ENCODE data around the gene NARF. TPM values are rescaled to one million over a fixed set of nuclear protein-coding genes. Genes with fewer than 3 reads are reported as not detected.
"Not testable (repeated sequence)": the region's sequence is repeated elsewhere in the genome, so short reads cannot be mapped to it uniquely, and the experiment has no call there.

Gene NARF
- total RNA-seq, 1 donor from 2014 or later = 84.2 TPM

- TF ChIP-seq CTCF (conservative IDR thresholded peaks at IDR 0.05) = no peak
- H3K27me3 Mint-ChIP-seq (ENCODE audit: low read depth) = no peaks in the 10 kb centered on the region
Measured at GRCh38 chr17:82450357-82451106, 8.0 kb upstream of the NARF start, which contains the start of gene CYBC1. CYBC1 (minus strand) TSS chr17:82450752; CDS start chr17:82449254, 1,498 bp downstream.

GRCh38 chr17:82452162-82452561 lies 6.4 kb upstream of the NARF start:
- Mint-ChIP-seq H3K4me3 (peak overlapping the region; percentile 61), H3K36me3 (ENCODE audit: low read depth) (peaks cover 4% of the 10 kb centered on the region), H3K27ac (ENCODE audit: unreplicated experiment) (no peak overlapping the region), H3K9me3 (peaks cover 12% of the 10 kb centered on the region), H3K27me3 (ENCODE audit: low read depth) (no peaks in the 10 kb centered on the region), H3K4me1 (peaks cover 23% of the 10 kb centered on the region)
- DNase-seq (ENCODE audit: low read depth, low spot score) = no peak
- TF ChIP-seq CTCF (conservative IDR thresholded peaks at IDR 0.05) = no peak

More at GRCh38 chr17:82450357-82451106, 8.0 kb upstream of the NARF start, which contains the start of gene CYBC1:
- Mint-ChIP-seq H3K27ac (ENCODE audit: unreplicated experiment) (peak within 1 kb of the TSS; percentile 84), H3K36me3 (ENCODE audit: low read depth) (peaks cover 4% of the 10 kb centered on the region), H3K4me1 (peaks cover 20% of the 10 kb centered on the region), H3K9me3 (peaks cover 12% of the 10 kb centered on the region), H3K4me3 (peak within 1 kb of the TSS; percentile 90)
- peak; percentile 90 for DNase-seq (ENCODE audit: low read depth, low spot score)

- Mint-ChIP-seq H3K4me3 (peak overlapping the region; percentile 64), H3K9me3 (peaks cover 14% of the 10 kb centered on the region), H3K4me1 (peaks cover 28% of the 10 kb centered on the region)
- not testable (repeated sequence) for H3K27me3 Mint-ChIP-seq (ENCODE audit: low read depth); DNase-seq (ENCODE audit: low read depth, low spot score); H3K36me3 Mint-ChIP-seq (ENCODE audit: low read depth); H3K27ac Mint-ChIP-seq (ENCODE audit: unreplicated experiment)
Measured at GRCh38 chr17:82453151-82453550, 5.4 kb upstream of the NARF start.

GRCh38 chr17:82453706-82454105 lies 4.8 kb upstream of the NARF start:
- H3K4me3 Mint-ChIP-seq; H3K27ac Mint-ChIP-seq (ENCODE audit: unreplicated experiment); H3K27me3 Mint-ChIP-seq (ENCODE audit: low read depth); DNase-seq (ENCODE audit: low read depth, low spot score); H3K36me3 Mint-ChIP-seq (ENCODE audit: low read depth): not testable (repeated sequence)
- Mint-ChIP-seq H3K9me3 (peaks cover 14% of the 10 kb centered on the region), H3K4me1 (peaks cover 28% of the 10 kb centered on the region)

GRCh38 chr17:82457073-82457928 lies 1.2 kb upstream of the NARF start:
- H3K4me1 Mint-ChIP-seq = peaks cover 17% of the 10 kb centered on the region
- peak overlapping the region; percentile 86 for H3K4me3 Mint-ChIP-seq
- no peak for TF ChIP-seq CTCF (conservative IDR thresholded peaks at IDR 0.05)
- no peak for DNase-seq (ENCODE audit: low read depth, low spot score)
- H3K36me3 Mint-ChIP-seq (ENCODE audit: low read depth) = peaks cover 7% of the 10 kb centered on the region
- H3K9me3 Mint-ChIP-seq = peaks cover 5% of the 10 kb centered on the region
- H3K27me3 Mint-ChIP-seq (ENCODE audit: low read depth) = no peaks in the 10 kb centered on the region
- peak overlapping the region; percentile 65 for H3K27ac Mint-ChIP-seq (ENCODE audit: unreplicated experiment)

- no peak for TF ChIP-seq CTCF (conservative IDR thresholded peaks at IDR 0.05)
- Mint-ChIP-seq H3K36me3 (ENCODE audit: low read depth) (peaks cover 7% of the 10 kb centered on the region), H3K27ac (ENCODE audit: unreplicated experiment) (peak overlapping the region; percentile 36), H3K27me3 (ENCODE audit: low read depth) (no peaks in the 10 kb centered on the region), H3K9me3 (peaks cover 3% of the 10 kb centered on the region), H3K4me1 (peaks cover 17% of the 10 kb centered on the region), H3K4me3 (peak overlapping the region; percentile 86)
- no peak for DNase-seq (ENCODE audit: low read depth, low spot score)
Measured at GRCh38 chr17:82457929-82458178, 687 bp upstream of the NARF start.
